Panc1 (cell line): ENCODE results near the gene FAM13A. TPM values are rescaled to one million over a fixed set of nuclear protein-coding genes. Genes with fewer than 3 reads are reported as not detected.

Source experiments
- ATAC-seq: fragments of 200-7000 bp; cut with Tn5 transposase; 2 replicates; pipeline ENCODE4 v1.9.1; 2020; ENCODE audit warnings: mild to moderate bottlenecking, moderate library complexity
- BruUV-seq: library from RNA; stranded (reverse); fragments of 400-500 nt; replicated peaks from 2 replicates; lab custom pipeline; 2021; lab: Mats Ljungman, UMichigan
- CTCF ChIA-PET: fragments of 300-600 bp; sonication (Branson Sonifier 250); formaldehyde crosslinking; loops from one replicate; lab custom pipeline; 2022; ENCODE audit warnings: antibody characterized with exemption; lab: Charles Lee
- POLR2A ChIA-PET: fragments of 300-600 bp; sonication (Branson Sonifier 250); formaldehyde crosslinking; loops from one replicate; lab custom pipeline; 2022; ENCODE audit warnings: antibody characterized with exemption; lab: Charles Lee
- DNase-seq: peaks from one replicate; pipeline ENCODE4 v3.0.0-alpha.2; 2010; ENCODE audit warnings: low read depth, low spot score
- H3K27ac ChIP-seq: 2 replicates; pipeline ENCODE4 v1.5.1; 2011; ENCODE audit warnings: mild to moderate bottlenecking, low read length, inconsistent platforms
- H3K27me3 ChIP-seq: fragments of 200-500 bp; sonication (Bioruptor generic); 2 replicates; pipeline ENCODE4 v1.6.0; 2014; ENCODE audit warnings: low read length, inconsistent platforms; ENCODE audit not compliant: control insufficient read depth, insufficient read depth
- H3K36me3 ChIP-seq: fragments of 200-500 bp; sonication (Bioruptor generic); 2 replicates; pipeline ENCODE4 v1.5.1; 2014; ENCODE audit warnings: inconsistent platforms, mild to moderate bottlenecking, low read length, moderate library complexity; ENCODE audit not compliant: control insufficient read depth, insufficient read depth
- H3K4me1 ChIP-seq: 2 replicates; pipeline ENCODE4 v1.5.1; 2011; ENCODE audit warnings: inconsistent platforms, mild to moderate bottlenecking, low read length, moderate library complexity; ENCODE audit not compliant: control insufficient read depth, insufficient read depth
- H3K4me3 ChIP-seq, 2 experiments: 2 replicates each; pipeline ENCODE4 v1.5.1; 2011 to 2012; ENCODE audit warnings: low read depth in 2 of 2, low read length in 2 of 2, mild to moderate bottlenecking in 2 of 2, inconsistent platforms in 1 of 2, moderate library complexity in 1 of 2
- H3K9me3 ChIP-seq: fragments of 200-500 bp; sonication (Bioruptor generic); 2 replicates; pipeline ENCODE4 v1.5.1; 2014; ENCODE audit warnings: low read depth, mild to moderate bottlenecking, inconsistent platforms, low read length, moderate library complexity; ENCODE audit not compliant: control insufficient read depth, insufficient read depth
- POLR2AphosphoS5 ChIP-seq: IDR thresholded peaks from 2 replicates; pipeline ENCODE4 v1.6.1; 2012; ENCODE audit warnings: mild to moderate bottlenecking, low read depth, low read length, moderate library complexity
- SIN3A ChIP-seq: IDR thresholded peaks from 2 replicates; pipeline ENCODE4 v1.6.1; 2012; ENCODE audit warnings: low read depth, mild to moderate bottlenecking, low read length, moderate library complexity, borderline replicate concordance; ENCODE audit not compliant: insufficient read depth
- TCF7L2 ChIP-seq: IDR thresholded peaks from 2 replicates; pipeline ENCODE4 v1.6.1; 2011; ENCODE audit warnings: mild to moderate bottlenecking, low read depth, low read length, inconsistent platforms
- in situ Hi-C: cut with HindIII; loops from 2 replicates; pipeline ENCODE4 v1.10.0; 2016; ENCODE audit warnings: low sequenced_read_pairs, low pct_unique_long_range_greater_than_20kb
- intact Hi-C: fragments of 100-400 bp; cut with micrococcal nuclease; formaldehyde crosslinking; loops from one replicate; pipeline ENCODE4 v1.10.0; 2022; ENCODE audit not compliant: unreplicated experiment
- total RNA-seq: library from RNA; stranded (reverse); gene quantifications from one replicate; pipeline ENCODE4 v1.2.1, GENCODE V29; 2021; ENCODE audit not compliant: unreplicated experiment
- TF ChIP-seq, protein P1 (sequence below), 2 experiments: IDR thresholded peaks; 2 replicates each; pipeline ENCODE4 v1.6.1; 2011 to 2012; ENCODE audit warnings: low read depth in 2 of 2, control low read depth in 1 of 2, low read length in 1 of 2, mild to moderate bottlenecking in 1 of 2, moderate library complexity in 1 of 2; ENCODE audit not compliant: insufficient read depth in 1 of 2
- TF ChIP-seq, protein P2 (sequence below): fragments of 450-650 bp; IDR thresholded peaks from 2 replicates; pipeline ENCODE4 v1.5.1; 2017; ENCODE audit warnings: mild to moderate bottlenecking

The FAM13A gene
- total RNA-seq, 1 experiment from 2014 or later: 5.8 TPM

DNA sequence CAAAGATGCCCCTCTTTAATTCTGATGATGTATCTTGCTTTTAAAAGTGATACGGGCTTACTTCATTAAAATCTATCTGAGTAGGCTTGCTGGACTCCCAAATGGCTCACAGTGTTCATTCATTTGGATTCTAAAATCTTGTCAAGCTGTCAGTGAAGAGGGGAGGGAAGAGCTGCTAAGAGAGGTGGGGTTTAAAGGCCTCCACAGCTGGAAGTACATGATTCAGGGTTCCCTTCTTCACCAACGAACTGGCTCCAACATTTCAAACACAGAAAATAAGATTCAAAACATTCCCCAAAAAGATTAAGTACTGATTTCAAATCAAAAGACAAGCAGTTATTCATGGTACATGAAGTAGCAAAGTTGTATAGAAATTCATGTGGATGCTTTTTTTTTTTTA lies 226.4 kb downstream of the FAM13A start:
- no TSS peak for BruUV-seq
- in situ Hi-C loops (no loop called here), intact Hi-C loops (no loop called here)
- H3K27me3 ChIP-seq: no peaks in the 10 kb centered on the region
- no peak for TF ChIP-seq POLR2AphosphoS5
- no peak for TF ChIP-seq SIN3A
- TF ChIP-seq, protein P1, sequence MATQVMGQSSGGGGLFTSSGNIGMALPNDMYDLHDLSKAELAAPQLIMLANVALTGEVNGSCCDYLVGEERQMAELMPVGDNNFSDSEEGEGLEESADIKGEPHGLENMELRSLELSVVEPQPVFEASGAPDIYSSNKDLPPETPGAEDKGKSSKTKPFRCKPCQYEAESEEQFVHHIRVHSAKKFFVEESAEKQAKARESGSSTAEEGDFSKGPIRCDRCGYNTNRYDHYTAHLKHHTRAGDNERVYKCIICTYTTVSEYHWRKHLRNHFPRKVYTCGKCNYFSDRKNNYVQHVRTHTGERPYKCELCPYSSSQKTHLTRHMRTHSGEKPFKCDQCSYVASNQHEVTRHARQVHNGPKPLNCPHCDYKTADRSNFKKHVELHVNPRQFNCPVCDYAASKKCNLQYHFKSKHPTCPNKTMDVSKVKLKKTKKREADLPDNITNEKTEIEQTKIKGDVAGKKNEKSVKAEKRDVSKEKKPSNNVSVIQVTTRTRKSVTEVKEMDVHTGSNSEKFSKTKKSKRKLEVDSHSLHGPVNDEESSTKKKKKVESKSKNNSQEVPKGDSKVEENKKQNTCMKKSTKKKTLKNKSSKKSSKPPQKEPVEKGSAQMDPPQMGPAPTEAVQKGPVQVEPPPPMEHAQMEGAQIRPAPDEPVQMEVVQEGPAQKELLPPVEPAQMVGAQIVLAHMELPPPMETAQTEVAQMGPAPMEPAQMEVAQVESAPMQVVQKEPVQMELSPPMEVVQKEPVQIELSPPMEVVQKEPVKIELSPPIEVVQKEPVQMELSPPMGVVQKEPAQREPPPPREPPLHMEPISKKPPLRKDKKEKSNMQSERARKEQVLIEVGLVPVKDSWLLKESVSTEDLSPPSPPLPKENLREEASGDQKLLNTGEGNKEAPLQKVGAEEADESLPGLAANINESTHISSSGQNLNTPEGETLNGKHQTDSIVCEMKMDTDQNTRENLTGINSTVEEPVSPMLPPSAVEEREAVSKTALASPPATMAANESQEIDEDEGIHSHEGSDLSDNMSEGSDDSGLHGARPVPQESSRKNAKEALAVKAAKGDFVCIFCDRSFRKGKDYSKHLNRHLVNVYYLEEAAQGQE (IDR thresholded peaks at IDR 0.05; ENCODE audit: insufficient read depth in 1 of 2, low read depth in 2 of 2, low read length in 1 of 2): no peak
- TF ChIP-seq, protein P2, sequence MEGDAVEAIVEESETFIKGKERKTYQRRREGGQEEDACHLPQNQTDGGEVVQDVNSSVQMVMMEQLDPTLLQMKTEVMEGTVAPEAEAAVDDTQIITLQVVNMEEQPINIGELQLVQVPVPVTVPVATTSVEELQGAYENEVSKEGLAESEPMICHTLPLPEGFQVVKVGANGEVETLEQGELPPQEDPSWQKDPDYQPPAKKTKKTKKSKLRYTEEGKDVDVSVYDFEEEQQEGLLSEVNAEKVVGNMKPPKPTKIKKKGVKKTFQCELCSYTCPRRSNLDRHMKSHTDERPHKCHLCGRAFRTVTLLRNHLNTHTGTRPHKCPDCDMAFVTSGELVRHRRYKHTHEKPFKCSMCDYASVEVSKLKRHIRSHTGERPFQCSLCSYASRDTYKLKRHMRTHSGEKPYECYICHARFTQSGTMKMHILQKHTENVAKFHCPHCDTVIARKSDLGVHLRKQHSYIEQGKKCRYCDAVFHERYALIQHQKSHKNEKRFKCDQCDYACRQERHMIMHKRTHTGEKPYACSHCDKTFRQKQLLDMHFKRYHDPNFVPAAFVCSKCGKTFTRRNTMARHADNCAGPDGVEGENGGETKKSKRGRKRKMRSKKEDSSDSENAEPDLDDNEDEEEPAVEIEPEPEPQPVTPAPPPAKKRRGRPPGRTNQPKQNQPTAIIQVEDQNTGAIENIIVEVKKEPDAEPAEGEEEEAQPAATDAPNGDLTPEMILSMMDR: no peak
- TF ChIP-seq TCF7L2: no peak
- H3K9me3 ChIP-seq: no peaks in the 10 kb centered on the region
- H3K27ac ChIP-seq: no peak overlapping the region
- POLR2A ChIA-PET: no interaction called here
- DNase-seq: no peak
- no peaks in the 10 kb centered on the region for H3K4me1 ChIP-seq
- ATAC-seq: no peak
- no peak overlapping the region for H3K4me3 ChIP-seq
- CTCF ChIA-PET: no interaction called here
- no peaks in the 10 kb centered on the region for H3K36me3 ChIP-seq

DNA sequence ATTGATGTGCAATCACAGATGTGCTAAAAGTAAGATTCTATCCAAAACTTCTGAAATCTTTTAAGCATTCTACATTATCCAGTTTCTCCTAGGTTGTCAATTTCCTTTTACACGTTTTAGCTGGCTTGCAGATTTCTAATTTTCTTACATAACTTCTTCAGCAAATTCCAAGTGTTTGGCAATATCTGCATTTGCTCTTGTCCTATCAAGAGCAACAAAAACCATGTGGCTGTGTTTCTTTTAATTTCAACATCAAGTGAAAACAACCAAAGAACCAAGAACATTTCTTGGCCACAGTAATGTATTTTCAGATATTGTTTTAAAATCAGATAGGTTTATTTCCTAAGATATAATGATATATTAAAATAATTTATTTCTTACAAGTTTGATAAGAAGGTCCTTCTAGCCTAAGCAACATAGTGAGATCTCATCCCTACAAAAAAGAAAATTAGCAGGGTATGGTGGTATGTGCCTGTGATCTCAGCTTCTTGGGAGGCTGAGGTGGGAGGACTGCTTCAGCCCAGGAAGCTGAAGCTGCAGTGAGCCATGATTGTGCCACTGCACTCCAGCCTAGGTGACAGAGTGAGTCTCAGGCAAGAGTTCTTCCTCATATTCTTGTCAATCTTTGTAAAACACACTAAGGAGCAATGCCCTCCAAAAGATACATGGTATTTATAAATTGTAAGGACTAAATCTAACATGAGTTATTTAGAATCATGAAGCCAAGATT lies 228.0 kb downstream of the FAM13A start:
- Histone ChIP-seq H3K4me3 (no peak overlapping the region), H3K27ac (no peak overlapping the region), H3K27me3 (no peaks in the 10 kb centered on the region), H3K9me3 (no peaks in the 10 kb centered on the region), H3K4me1 (no peaks in the 10 kb centered on the region), H3K36me3 (no peaks in the 10 kb centered on the region)
- DNase-seq: no peak
- ATAC-seq: no peak
- in situ Hi-C loops: no loop called here
- BruUV-seq: no TSS peak
- no peak for TF ChIP-seq SIN3A
- no peak for TF ChIP-seq TCF7L2
- TF ChIP-seq, protein P1 (IDR thresholded peaks at IDR 0.05; ENCODE audit: insufficient read depth in 1 of 2, low read depth in 2 of 2, low read length in 1 of 2): no peak
- TF ChIP-seq POLR2AphosphoS5: no peak
- TF ChIP-seq, protein P2: no peak
- ChIA-PET POLR2A (no interaction called here), CTCF (no interaction called here)
- intact Hi-C loops: no loop called here
